GM19463 (cell line): ENCODE measurements around the gene SLFN12L.
"Not testable (repeated sequence)": the region's sequence is repeated elsewhere in the genome, so short reads cannot be mapped to it uniquely, and the experiment has no call there.

Experiments used
- ATAC-seq: cut with Tn5 transposase; IDR thresholded peaks from one replicate; pipeline ENCODE4 v1.9.1; 2021; ENCODE audit warnings: mild to moderate bottlenecking, moderate library complexity; ENCODE audit not compliant: unreplicated experiment

The SLFN12L gene

DNA sequence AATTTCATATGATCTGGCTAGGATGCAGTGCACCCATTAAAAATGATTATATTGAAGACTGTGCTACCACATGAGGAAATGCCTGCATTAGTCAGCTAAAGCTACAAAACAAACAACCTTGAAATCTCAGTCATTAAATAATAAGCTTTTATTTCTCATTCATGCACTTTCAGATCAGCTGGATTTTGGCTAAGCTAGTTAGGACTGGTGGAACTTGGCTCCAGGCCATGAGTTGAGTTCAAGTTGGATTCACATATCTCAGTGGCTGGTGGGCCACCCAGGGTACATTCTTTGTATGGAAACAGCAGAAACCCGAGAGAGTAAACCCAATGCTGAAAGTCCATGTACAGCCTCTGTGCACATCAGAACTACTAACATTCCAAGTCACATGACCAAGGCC is 6.4 kb upstream of the SLFN12L start:
- no peak for ATAC-seq

DNA sequence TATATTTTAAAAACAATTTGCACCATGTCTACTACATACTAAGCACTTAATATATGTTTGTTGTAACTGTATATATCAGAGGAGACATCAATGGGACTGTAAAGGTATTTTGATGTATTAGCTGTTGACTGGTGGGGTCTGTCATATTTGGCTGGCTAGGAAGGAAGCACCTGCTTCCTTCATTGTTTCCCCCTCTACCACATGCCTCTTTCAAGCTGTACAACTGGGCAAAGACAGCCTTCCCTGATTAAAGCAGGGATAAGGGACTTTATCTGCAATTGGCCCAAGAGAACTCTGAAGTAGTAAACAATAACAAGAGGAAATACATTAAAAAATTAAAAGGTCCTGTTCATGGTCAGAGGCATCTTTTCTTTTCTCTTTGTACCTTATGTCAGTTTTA is 5.5 kb upstream of the SLFN12L start:
- no peak for ATAC-seq

GRCh38 chr17:35541434-35541833 is 4.0 kb upstream of the SLFN12L start:
- no peak for ATAC-seq

- no peak for ATAC-seq
Measured at GRCh38 chr17:35540589-35541404, 3.3 kb upstream of the SLFN12L start.

DNA sequence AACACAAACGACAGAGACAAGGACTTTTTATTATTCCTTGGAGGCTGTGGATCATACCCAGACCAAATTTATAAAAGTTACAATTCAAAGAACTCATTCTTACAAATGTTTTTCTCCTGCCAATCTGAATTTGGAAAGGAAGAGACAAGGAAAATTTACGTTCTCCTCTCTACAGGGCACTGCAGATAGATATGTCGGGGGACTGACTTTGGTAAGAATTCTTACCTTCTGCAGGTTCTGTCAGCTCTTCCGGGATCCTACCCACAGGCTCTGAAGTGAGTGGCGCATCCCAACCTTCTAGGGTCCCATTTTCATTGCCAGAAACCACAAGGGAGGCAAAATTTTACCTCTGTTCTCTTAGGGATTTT is 2.2 kb upstream of the SLFN12L start:
- ATAC-seq = no peak

DNA sequence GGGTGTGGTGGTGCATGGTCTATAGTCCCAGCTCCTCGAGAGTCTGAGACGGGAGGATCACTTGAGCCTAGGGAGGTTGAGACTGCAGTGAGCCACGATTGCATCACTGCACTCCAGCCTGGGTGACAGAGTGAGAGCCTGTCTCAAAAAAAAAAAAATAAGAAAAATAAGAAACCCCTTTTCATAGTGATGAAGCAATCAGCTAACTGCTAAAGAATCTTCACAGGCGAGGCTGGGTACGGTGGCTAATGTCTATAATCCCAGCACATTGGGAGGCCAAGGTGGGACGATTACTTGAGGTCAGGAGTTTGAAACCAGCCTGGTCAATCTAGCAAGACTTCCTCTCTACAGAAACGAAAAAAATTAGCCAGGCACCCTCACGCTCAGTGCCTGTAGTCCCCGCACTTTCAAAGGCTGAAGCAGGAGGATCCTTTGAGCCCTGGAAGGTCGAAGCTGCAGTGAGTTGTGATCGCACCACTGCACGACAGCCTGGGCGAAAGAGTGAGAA is 760 bp downstream of the SLFN12L start:
- ATAC-seq = no peak

- ATAC-seq = not testable (repeated sequence)
Measured at GRCh38 chr17:35535406-35535805, 2.1 kb downstream of the SLFN12L start.

GRCh38 chr17:35534576-35535093 is 2.8 kb downstream of the SLFN12L start:
- ATAC-seq = no peak

GRCh38 chr17:35531160-35531559 is 6.3 kb downstream of the SLFN12L start:
- ATAC-seq = no peak

- ATAC-seq = no peak
Measured at GRCh38 chr17:35529866-35530265, 7.6 kb downstream of the SLFN12L start.

- not testable (repeated sequence) for ATAC-seq
Measured at GRCh38 chr17:35529326-35529725, 8.2 kb downstream of the SLFN12L start.

- ATAC-seq = no peak
Measured at GRCh38 chr17:35523296-35523695, 14.2 kb downstream of the SLFN12L start.

- ATAC-seq = not testable (repeated sequence)
Measured at GRCh38 chr17:35521654-35522256, 15.7 kb downstream of the SLFN12L start.

DNA sequence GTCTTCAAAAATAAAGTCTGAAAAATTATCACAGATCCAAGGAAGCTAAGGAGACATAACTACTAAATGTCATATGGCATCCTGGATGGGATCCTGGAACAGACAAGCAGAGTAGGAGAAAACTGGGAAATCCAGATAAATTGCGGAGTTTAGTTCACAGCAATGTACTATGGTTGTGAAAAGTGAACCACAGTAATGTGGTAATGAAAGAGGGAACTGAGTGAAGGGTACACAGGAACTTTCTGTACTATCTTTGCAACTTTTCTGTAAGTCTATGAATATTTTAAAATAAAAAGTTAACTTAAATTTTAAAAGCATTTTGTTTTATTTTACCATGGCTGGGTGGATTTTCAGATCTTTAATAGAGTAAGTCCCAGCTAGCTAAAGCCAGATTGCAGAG is 16.3 kb downstream of the SLFN12L start:
- no peak for ATAC-seq

DNA sequence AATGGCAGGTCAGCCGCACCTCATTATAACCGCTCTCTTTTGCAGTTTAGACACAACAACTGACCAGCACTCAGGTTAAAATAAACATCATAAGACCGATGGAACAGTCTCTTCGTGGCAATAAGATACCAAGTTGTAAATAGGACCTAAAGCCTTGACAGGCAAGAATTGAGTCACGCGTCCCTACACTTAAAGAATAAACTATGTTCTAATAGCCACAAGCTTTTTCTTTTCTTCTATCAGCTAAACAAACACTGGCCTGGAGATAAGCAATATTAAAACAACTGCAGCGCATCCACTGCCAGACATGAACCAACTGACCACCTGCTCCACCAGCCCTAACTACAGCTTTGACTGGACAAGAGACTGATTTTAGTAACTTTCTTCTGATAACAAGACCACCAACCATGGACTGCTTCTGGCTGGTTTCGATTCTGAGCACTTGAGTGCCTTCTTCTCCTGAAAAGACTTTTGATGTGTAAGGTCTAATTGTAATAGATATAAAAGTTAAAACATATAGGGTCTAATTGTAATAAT is 17.5 kb downstream of the SLFN12L start:
- ATAC-seq = no peak

- ATAC-seq = no peak
Measured at GRCh38 chr17:35519439-35519838, 18.0 kb downstream of the SLFN12L start.

DNA sequence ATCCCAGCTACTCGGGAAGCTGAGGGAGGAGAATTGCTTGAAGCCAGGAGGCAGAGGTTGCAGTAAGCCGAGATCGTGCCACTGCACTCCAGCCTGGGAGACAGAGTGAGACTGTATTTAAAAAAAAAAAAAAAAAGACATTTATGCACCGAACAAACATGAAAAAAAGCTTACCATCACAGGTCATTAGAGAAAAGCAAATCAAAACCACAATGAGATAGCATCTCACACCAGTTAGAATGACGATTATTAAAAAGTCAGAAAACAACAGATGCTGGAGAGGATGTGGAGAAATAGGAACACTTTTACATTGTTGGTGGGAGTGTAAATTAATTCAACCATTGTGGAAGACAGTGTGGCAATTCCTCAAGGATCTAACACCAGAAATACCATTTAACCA is 19.0 kb downstream of the SLFN12L start:
- not testable (repeated sequence) for ATAC-seq

GRCh38 chr17:35515027-35515426 is 22.5 kb downstream of the SLFN12L start:
- no peak for ATAC-seq

DNA sequence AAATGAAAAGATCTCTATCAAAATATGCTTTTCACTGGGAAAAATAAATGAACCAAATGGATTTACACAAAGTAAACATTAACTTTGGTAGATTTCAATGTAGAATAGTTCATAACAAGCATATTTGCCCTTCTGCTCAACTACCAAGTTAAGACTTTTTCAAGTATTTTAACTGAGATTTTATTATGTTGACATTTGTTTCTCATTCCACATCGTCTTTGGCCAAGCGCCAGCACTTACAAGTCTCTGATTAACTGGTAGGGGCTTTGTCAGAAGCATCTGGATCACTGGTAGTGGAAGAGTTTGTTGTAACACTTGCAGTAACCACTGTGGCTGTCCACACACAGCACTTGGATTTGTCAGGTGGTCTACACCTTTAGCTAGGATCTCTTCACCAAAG is 22.9 kb downstream of the SLFN12L start:
- no peak for ATAC-seq

- ATAC-seq = no peak
Measured at GRCh38 chr17:35510052-35510451, 27.4 kb downstream of the SLFN12L start.

DNA sequence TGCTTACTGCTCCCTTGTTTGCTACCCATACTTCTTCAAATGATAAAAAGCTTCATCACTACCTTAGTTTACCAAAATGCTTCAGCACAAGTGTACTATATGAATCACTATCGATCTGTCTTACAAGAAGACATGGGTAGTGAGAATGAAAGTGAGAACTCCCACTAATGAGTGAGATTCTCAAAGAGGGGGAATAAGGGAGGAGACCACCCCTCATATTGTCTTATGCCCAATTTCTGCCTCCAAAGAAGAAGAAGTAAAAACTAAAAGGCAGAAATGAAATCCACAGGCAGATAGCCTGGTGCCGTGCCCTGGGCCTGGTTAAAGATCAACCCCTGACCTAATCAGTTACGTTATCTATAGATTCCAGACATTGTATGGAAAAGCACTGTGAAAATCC is 29.8 kb downstream of the SLFN12L start:
- not testable (repeated sequence) for ATAC-seq

- no peak for ATAC-seq
Measured at GRCh38 chr17:35499548-35499947, 37.9 kb downstream of the SLFN12L start.
